GM19468 (cell line): ENCODE measurements around the gene CFDP1.

Experiments
- ATAC-seq: cut with Tn5 transposase; IDR thresholded peaks from one replicate; pipeline ENCODE4 v1.9.1; 2021; ENCODE audit warnings: mild to moderate bottlenecking, moderate library complexity, moderate number of reproducible peaks; ENCODE audit not compliant: unreplicated experiment; ENCODE audit errors: extremely low read depth

CFDP1 gene

GRCh38 chr16:75333721-75334163 lies 99.6 kb downstream of the CFDP1 start:
- no peak for ATAC-seq

DNA sequence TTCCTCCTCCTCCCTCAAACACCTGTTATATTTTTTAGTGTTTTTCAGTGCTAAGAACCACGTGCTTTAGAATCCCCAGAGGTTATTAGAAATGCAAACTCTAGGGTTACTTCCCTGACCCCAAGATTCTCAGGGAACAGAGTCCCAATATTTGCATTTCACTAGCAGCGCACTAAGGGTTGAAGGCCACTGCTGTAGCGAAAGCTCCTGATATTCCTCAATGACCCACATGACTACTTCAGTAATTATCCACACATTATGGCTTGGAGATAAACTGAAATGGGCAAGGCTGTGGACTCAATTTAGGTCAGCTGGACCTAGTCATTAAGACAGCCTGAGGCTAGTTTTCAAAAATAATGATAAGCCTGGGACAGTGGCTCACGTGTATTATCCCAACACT lies 103.4 kb downstream of the CFDP1 start:
- no peak for ATAC-seq

DNA sequence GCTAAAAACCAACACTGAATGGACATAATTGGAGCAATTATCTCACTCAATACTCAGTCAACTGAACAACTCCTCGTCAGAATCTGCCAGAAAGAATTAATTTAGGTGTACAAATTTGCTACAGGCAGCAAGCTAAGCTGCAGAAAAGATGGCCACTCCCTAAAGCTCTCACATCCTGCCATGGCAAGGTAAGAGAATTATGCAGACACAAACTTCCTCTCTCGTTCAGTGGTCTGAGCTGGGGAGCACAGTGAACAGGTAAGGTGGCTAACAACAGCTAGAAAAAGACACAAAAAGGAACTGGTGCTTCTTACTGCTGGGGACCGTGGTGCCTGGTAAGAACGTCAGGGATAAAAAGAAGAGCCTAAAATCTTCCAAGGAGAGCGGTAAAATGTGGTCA lies 107.0 kb downstream of the CFDP1 start:
- no peak for ATAC-seq

DNA sequence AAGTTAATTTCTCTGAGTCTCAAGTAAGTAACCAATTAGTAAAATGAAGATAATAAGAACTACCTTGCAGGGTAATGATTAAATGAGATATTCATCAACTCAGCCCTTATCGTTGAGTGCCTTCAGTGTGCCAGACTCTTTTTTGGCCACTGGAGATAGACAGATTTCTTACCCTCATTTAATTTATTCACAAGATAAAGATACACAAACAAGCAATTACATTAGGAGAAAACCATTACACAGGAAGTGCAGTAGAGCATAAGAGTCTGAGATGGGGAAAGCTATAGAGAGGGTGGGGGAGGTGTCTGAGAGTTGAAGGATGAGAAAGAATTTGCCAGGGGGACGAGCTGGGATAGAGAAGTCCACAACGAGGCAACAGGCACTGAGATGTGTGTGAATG lies 109.4 kb downstream of the CFDP1 start:
- no peak for ATAC-seq

- ATAC-seq = no peak
These were observed 110.1 kb downstream of the CFDP1 start for GRCh38 chr16:75323198-75323597.

GRCh38 chr16:75322740-75323139 lies 110.6 kb downstream of the CFDP1 start:
- ATAC-seq = no peak

DNA sequence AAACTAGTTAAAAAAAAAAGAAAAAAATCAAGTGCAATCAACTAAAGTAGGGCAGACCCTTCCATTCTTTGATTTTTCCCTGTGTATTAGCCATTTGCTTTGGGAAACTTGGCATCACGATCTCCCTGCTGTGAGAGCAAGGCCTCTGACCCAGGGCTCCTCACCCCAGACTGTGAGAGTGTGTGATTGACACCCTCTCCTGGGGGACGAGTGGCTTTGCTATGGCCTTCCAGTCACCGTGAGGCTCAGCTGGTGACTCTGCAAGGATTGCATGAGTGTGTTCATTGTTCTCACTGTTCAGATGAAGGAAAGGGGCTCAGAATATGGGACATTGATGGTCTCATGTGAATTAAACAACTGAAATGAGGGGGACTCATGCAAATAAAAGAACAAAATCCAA lies 112.9 kb downstream of the CFDP1 start:
- ATAC-seq = no peak

DNA sequence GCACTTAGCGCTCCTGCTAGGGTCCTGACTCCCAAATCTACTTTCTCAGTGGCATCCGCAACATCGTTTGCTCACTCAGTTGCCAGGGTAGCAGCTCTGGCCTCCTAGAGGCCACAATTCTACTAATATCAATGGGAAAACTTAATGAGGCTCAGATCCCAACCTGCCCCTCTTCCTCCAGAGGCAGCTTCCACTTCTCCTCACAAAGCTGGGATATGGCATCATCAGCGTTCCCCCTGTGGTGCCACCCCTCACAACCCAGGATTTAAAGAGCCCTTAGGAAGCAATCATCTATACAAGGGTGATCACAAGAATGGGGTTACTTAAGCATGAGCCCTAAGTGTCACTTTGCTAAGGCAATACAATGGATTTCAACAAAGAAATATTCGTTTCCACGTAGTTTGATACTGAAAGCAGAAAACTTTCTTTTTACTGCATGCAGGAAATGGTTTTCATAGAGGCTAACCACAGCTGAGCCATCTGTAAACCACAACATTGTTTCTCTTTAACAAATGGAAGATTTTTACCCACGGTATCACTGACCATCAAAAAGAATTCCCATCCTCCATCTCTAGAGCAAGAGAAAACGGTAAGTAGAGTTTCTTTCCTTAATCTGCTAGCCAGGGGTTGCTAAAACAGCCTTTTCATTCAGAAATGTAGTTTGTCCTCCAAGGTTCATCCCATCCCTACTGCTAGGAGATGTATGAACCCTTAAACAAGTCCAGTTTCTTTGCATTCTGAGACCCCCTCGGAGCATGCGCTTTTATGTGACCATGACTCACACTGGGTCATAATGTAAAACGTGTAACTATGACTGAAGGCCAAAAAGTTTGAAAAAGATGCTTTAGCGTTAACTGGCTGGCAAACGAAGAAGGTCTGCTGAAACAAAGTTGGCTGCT lies 113.5 kb downstream of the CFDP1 start:
- peak; percentile 81 for ATAC-seq

DNA sequence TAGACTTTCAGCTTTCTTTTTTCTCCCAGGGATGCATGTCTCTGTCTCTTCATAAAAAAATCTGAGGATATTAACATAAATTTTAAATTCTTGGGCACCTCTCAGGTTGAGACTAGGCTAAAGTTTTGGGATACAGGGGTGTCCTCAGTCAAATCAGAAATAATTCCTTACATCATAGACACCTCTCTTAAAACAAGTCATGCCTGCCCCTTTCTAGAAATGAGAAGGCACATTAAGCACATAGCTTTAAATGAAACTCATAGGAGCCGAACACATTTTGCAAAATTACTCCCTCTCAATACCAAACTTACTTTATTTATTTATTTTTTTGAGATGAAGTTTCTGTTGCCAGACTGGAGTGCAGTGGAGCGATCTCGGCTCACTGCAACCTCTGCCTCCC lies 114.6 kb downstream of the CFDP1 start:
- ATAC-seq = no peak

DNA sequence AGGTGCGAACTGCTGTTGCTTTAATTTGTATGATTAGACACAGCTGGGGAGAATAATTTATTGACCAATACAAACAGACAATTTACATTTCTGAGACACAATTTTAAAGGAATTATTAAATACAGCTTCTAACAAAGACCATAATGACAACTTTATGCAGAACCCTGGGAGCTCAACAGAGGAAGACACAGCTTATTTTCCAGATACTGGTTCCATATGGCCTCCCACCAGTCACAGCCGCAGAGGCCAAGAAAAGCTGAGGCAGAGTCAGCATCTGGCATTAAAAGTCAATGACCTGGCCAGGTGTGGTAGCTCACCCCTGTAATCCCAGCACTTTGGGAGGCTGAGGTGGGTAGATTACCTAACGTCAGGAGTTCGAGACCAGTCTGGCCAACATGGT lies 115.8 kb downstream of the CFDP1 start:
- ATAC-seq = no peak

DNA sequence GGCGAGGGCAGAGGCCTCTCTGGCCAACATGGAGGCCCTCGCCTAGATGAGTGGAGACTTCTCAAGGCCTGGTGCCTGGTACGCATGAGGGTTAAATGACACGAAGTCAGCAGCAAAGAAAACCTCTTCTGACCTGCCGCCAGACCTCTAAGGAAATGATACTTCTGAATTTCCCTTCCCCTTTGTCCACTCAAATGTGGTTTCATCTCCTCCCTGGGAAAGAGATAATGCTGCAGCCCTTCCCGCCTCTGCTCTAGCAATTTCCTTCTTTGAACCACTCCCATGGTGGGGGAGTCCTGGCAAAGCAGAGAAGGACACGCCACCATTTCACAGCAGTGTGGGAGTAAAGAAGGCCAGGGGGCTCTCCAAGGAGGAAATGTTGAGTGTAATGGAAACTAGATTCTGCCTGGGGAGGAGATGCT lies 116.2 kb downstream of the CFDP1 start:
- no peak for ATAC-seq

GRCh38 chr16:75315539-75316306 lies 117.6 kb downstream of the CFDP1 start:
- no peak for ATAC-seq

GRCh38 chr16:75312875-75313274 lies 120.4 kb downstream of the CFDP1 start:
- ATAC-seq = no peak

DNA sequence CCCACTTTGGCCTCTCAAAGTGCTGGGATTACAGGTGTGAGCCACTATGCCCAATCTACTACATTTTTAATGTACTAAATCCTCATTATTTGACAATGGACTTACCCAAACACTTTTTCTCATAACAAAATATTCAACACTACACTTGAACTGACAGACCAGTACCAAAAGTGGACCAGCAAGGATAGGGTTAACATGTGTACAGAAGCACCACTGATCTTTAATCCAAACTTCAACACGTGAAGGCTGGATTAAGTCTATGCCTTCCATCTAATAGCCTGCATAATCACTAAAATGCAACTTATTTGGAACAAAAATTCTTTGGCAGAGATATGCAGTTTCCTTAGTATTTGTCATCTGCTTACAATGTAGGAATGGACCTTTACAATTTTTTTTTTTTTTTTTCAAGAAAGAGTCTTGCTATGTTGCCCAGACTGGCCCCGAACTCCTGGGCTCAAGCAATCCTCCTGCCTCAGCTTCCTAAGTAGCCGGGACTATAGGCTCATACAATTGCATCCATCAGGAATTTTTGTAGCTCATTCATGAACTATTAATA lies 121.8 kb downstream of the CFDP1 start:
- ATAC-seq = no peak

DNA sequence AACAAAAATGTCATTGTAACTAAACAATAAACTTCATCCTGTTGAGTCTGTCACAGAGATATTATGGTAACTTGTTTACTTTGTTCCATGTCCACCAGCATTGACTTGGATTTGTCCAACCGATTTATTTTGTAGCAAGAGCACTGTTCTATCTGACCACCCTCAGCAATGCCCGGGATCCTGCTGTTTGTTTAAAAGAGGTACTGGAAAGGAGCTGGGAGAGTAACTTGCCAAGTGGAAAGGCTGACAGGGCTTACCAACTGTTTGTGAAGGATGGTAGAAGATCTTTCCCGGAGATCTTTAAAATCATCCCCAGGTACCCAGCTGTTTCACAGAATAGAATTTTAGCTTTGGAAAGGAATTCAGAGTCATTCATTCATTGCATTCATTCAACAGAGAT lies 122.8 kb downstream of the CFDP1 start:
- no peak for ATAC-seq

DNA sequence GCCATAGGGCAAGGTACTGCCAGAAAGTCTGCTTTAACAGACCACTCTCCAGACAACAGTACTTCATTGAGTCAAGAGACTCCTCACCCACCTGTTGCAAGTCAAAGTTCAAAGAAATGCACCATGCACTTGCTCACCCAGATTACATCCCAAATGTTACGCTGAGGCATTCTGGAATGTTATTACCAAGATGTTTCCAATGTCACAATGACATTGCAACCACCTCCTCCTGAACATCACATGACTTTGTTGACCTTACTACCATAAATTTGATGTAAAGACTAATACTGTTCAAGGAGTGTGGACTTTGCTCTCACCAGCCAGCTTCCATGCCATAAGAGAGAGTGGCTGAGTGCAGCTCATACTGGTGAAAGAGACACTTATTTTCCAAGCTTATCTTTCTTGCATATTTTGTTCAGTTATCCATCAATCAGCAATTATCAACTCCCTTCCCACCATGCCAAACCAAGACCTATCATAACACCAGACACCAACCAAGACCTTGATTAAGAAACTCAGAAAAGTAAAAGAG lies 123.3 kb downstream of the CFDP1 start:
- ATAC-seq = no peak

DNA sequence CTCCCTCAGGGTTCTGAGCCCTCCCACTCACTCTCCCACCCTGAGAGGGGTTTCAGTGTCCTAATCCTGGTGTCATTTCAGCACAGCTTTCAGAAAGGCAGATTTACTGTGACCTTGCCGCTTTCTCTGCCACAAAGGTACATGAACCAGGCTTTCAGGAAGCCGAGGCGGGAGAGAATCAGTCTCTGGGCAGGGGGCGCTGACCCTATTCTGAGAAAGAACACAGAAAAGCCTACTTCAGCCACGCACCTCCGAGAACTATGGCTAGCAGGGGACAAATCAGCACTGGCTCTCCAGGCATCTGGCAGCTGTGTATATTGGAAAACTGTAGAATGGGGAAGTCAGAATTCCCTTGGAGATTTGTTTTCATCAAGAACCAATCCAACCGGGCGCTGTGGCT lies 124.1 kb downstream of the CFDP1 start:
- no peak for ATAC-seq

GRCh38 chr16:75308011-75308410 lies 125.3 kb downstream of the CFDP1 start:
- ATAC-seq = no peak

GRCh38 chr16:75307506-75307905 lies 125.8 kb downstream of the CFDP1 start:
- ATAC-seq = no peak

GRCh38 chr16:75306099-75306762 lies 127.1 kb downstream of the CFDP1 start:
- ATAC-seq = no peak
